Spleen (tissue), 11 donors: ENCODE data around the gene FXYD6. TPM values are rescaled to one million over a fixed set of nuclear protein-coding genes. Genes with fewer than 3 reads are reported as not detected.

Source experiments
- DNase-seq: peaks from one replicate; pipeline ENCODE4 v3.0.0-alpha.2; 2020
- H3K27ac ChIP-seq, 8 donors: fragments of 200-600 bp; sonication (generic) in 7 of 8; 1 replicate in 4 of 8; 2 replicates in 4 of 8; pipeline versions ENCODE4 v1.5.0 to v1.8.0; 2016 to 2021; ENCODE audit warnings: inconsistent platforms in 4 of 8, mild to moderate bottlenecking in 4 of 8, moderate library complexity in 1 of 8
- H3K27me3 ChIP-seq, 7 donors: fragments of 200-600 bp; sonication (generic) in 6 of 7; replicated peaks in 1 of 7; 1 replicate in 4 of 7; 2 replicates in 3 of 7; pipeline versions ENCODE4 v1.5.0 to v1.8.0; 2016 to 2021; ENCODE audit warnings: inconsistent platforms in 3 of 7, mild to moderate bottlenecking in 1 of 7
- H3K36me3 ChIP-seq, 6 donors: fragments of 200-600 bp; sonication (generic) in 5 of 6; 1 replicate in 4 of 6; 2 replicates in 2 of 6; pipeline versions ENCODE4 v1.5.0 to v1.8.0; 2016 to 2021; ENCODE audit warnings: inconsistent platforms in 2 of 6
- H3K4me1 ChIP-seq, 6 donors: fragments of 200-600 bp; sonication (generic) in 5 of 6; 1 replicate in 3 of 6; 2 replicates in 3 of 6; pipeline versions ENCODE4 v1.5.0 to v1.8.0; 2016 to 2021; ENCODE audit warnings: inconsistent platforms in 3 of 6
- H3K4me3 ChIP-seq, 8 donors: fragments of 200-600 bp; sonication (generic) in 7 of 8; 1 replicate in 4 of 8; 2 replicates in 4 of 8; pipeline versions ENCODE4 v1.5.0 to v1.8.0; 2016 to 2021; ENCODE audit warnings: inconsistent platforms in 4 of 8, mild to moderate bottlenecking in 4 of 8, moderate library complexity in 2 of 8
- H3K9me3 ChIP-seq, 8 donors: fragments of 200-600 bp; sonication (generic) in 7 of 8; 1 replicate in 4 of 8; 2 replicates in 4 of 8; pipeline versions ENCODE4 v1.5.0 to v1.8.0; 2016 to 2021; ENCODE audit warnings: inconsistent platforms in 4 of 8
- CTCF ChIP-seq, 11 experiments: fragments of 200-600 bp in 7 of 11; fragments of 450-650 bp in 4 of 11; sonication (generic) in 4 of 11; IDR thresholded peaks in 8 of 11; conservative IDR thresholded peaks in 3 of 11; 1 replicate in 7 of 11; 2 replicates in 4 of 11; pipeline versions ENCODE4 v1.4.0 to v1.8.0; 2016 to 2021; ENCODE audit warnings: antibody characterized with exemption in 11 of 11, inconsistent platforms in 4 of 11, mild to moderate bottlenecking in 1 of 11
- POLR2A ChIP-seq, 3 donors: fragments of 450-650 bp; IDR thresholded peaks; one replicate each; pipeline ENCODE4 v1.5.1; 2017; ENCODE audit warnings: antibody characterized with exemption in 3 of 3, mild to moderate bottlenecking in 1 of 3
- POLR2AphosphoS5 ChIP-seq, 3 donors: sonication (generic); formaldehyde crosslinking; IDR thresholded peaks; one replicate each; pipeline ENCODE4 v1.5.1; 2017; ENCODE audit warnings: antibody characterized with exemption in 3 of 3
- WGBS, 5 donors: extraction: QIAGEN DNeasy Blood & Tissue Kit in 3 of 5; methylation state at CpG; one replicate each; pipeline versions ENCODE4 v1.1.5 to v1.1.7; 2013 to 2018; 5-methylcytosine and 5-hydroxymethylcytosine counted together
- intact Hi-C: fragments of 100-400 bp; cut with DNase I; formaldehyde crosslinking; loops from one replicate; pipeline ENCODE4 v1.15.0; 2023; ENCODE audit warnings: low total_unique reads
- polyA plus RNA-seq, 3 donors: library from polyadenylated mRNA; stranded (reverse); fragments of 200-250 nt; gene quantifications; one replicate each; pipeline ENCODE4 v1.2.1, GENCODE V29; 2013
- total RNA-seq, 7 donors: library from RNA; depleted of rRNA in 3 of 7; stranded (reverse); fragments of >200 nt in 3 of 7; fragmentation: NEBNext Ultra II Directional in 4 of 7; extraction: Animal tissue kit (Norgen Biotek cat#: 25700) in 4 of 7; gene quantifications; one replicate each; pipeline versions ENCODE4 v1.1.0 to v1.2.1, GENCODE V29; 2016 to 2021
- donor health status: healthy with polysubstance abuse.
- donor health status: DM: no; HTN: no; CAD: no; lungs with moderate emphysema.
- donor health status: DM: no; HTN: no; CAD: no.
- donor health status: Bipolar disorder and iron deficiency.
- donor health status: healthy.
- donor health status: DM: no; HTN: no; CAD: no.
- donor health status: DM: yes; HTN: yes; CAD: no.

Gene FXYD6
- total and polyA plus RNA-seq, 10 donors = 40.8 to 230 (median 116) TPM

GRCh38 chr11:117817368-117818040 lies 59.0 kb downstream of the FXYD6 start:
- Histone ChIP-seq H3K9me3 (no peaks in the 10 kb centered on the region), H3K36me3 (no peaks in the 10 kb centered on the region), H3K27ac (peak overlapping the region; percentile 40 to 91 (median 82)), H3K4me1 (peaks cover 52 to 77% (median 66%) of the 10 kb centered on the region in 6 donors), H3K4me3 (peak overlapping the region in 1 of 8 donors; percentile 55), H3K27me3 (peaks cover 0 to 10% (median 0%) of the 10 kb centered on the region in 7 donors)
- TF ChIP-seq POLR2A (IDR thresholded peaks at IDR 0.05) (no peak), POLR2AphosphoS5 (IDR thresholded peaks at IDR 0.05) (peak in 2 of 3 donors; percentile 62 to 70), CTCF (IDR thresholded peaks at IDR 0.05 in 8 of 11, conservative IDR thresholded peaks at IDR 0.05 in 3 of 11) (peak; percentile 97 to 100 (median 99))
- intact Hi-C loops = loop anchor here (5.0 kb wide), 1 partner anchor 390 kb away; no protein-coding TSS in a partner anchor
- 12 to 16% (median 14%) methylated on average over 19 of the region's 19 CpGs for WGBS, 5 donors
- DNase-seq = peak; percentile 94

GRCh38 chr11:117816846-117817367 lies 59.6 kb downstream of the FXYD6 start:
- intact Hi-C loops = loop anchor here (5.0 kb wide), 1 partner anchor 390 kb away; no protein-coding TSS in a partner anchor
- Histone ChIP-seq H3K27me3 (peaks cover 0 to 5% (median 0%) of the 10 kb centered on the region in 7 donors), H3K9me3 (no peaks in the 10 kb centered on the region), H3K4me1 (peaks cover 51 to 71% (median 60%) of the 10 kb centered on the region in 6 donors), H3K4me3 (peak overlapping the region in 1 of 8 donors; percentile 55), H3K36me3 (no peaks in the 10 kb centered on the region), H3K27ac (peak overlapping the region; percentile 40 to 91 (median 82))
- 56 to 66% (median 59%) methylated on average over 4 to 5 of the region's 5 CpGs for WGBS, 5 donors
- no peak for DNase-seq
- TF ChIP-seq POLR2A (IDR thresholded peaks at IDR 0.05) (no peak), POLR2AphosphoS5 (IDR thresholded peaks at IDR 0.05) (no peak), CTCF (IDR thresholded peaks at IDR 0.05 in 8 of 11, conservative IDR thresholded peaks at IDR 0.05 in 3 of 11) (no peak)

- Histone ChIP-seq H3K4me3 (peak overlapping the region in 1 of 8 donors; percentile 55), H3K27ac (peak overlapping the region; percentile 37 to 91 (median 84)), H3K27me3 (no peaks in the 10 kb centered on the region), H3K36me3 (no peaks in the 10 kb centered on the region), H3K4me1 (peaks cover 48 to 67% (median 59%) of the 10 kb centered on the region in 6 donors), H3K9me3 (no peaks in the 10 kb centered on the region)
- 70 to 87% (median 76%) methylated on average over 13 to 20 of the region's 20 CpGs for WGBS, 5 donors
- TF ChIP-seq POLR2AphosphoS5 (IDR thresholded peaks at IDR 0.05) (peak; percentile 40 to 61 (median 59)), POLR2A (IDR thresholded peaks at IDR 0.05) (no peak), CTCF (IDR thresholded peaks at IDR 0.05 in 8 of 11, conservative IDR thresholded peaks at IDR 0.05 in 3 of 11) (no peak)
- DNase-seq = peak; percentile 83
- intact Hi-C loops = loop anchor here (5.0 kb wide), 1 partner anchor 389 kb away; no protein-coding TSS in a partner anchor
Measured at GRCh38 chr11:117816151-117816741, 60.2 kb downstream of the FXYD6 start.
